H9 (cell line): ENCODE results near the gene PCCA. TPM values are rescaled to one million over a fixed set of nuclear protein-coding genes. Genes with fewer than 3 reads are reported as not detected.
A peak's percentile ranks its signal among the peaks of the same experiment; 100 is the strongest.

Experiments
- DNase-seq: peaks from one replicate; pipeline ENCODE4 v3.0.0-alpha.2; 2017
- H2AFZ ChIP-seq: one replicate; pipeline ENCODE4 v1.6.1; 2013; ENCODE audit warnings: mild to moderate bottlenecking, low read length, control low read depth, moderate library complexity
- H2AK5ac ChIP-seq: 2 replicates; pipeline ENCODE4 v1.6.1; 2013; ENCODE audit warnings: low read length, control low read depth, mixed read lengths; ENCODE audit not compliant: insufficient read length
- H2BK120ac ChIP-seq: one replicate; pipeline ENCODE4 v1.6.1; 2013; ENCODE audit warnings: low read depth, mild to moderate bottlenecking, low read length, control low read depth, inconsistent platforms; ENCODE audit not compliant: poor library complexity, severe bottlenecking
- H2BK12ac ChIP-seq: 2 replicates; pipeline ENCODE4 v1.6.1; 2013; ENCODE audit warnings: low read length, control low read depth, mixed read lengths, low read depth; ENCODE audit not compliant: insufficient read length
- H2BK15ac ChIP-seq: 2 replicates; pipeline ENCODE4 v1.6.1; 2013; ENCODE audit warnings: low read depth, low read length, control low read depth
- H2BK20ac ChIP-seq: one replicate; pipeline ENCODE4 v1.6.1; 2013; ENCODE audit warnings: low read depth, mild to moderate bottlenecking, low read length, control low read depth, inconsistent platforms; ENCODE audit not compliant: poor library complexity, severe bottlenecking
- H2BK5ac ChIP-seq: 2 replicates; pipeline ENCODE4 v1.6.1; 2013; ENCODE audit warnings: low read length, control low read depth, mixed read lengths; ENCODE audit not compliant: insufficient read length
- H3K14ac ChIP-seq: 2 replicates; pipeline ENCODE4 v1.6.1; 2013; ENCODE audit warnings: low read length, control low read depth; ENCODE audit not compliant: insufficient read depth
- H3K18ac ChIP-seq: 2 replicates; pipeline ENCODE4 v1.6.1; 2013; ENCODE audit warnings: low read depth, mild to moderate bottlenecking, mixed read lengths, low read length, control low read depth; ENCODE audit not compliant: insufficient read length
- H3K23ac ChIP-seq: 2 replicates; pipeline ENCODE4 v1.6.1; 2013; ENCODE audit warnings: low read length, control low read depth, mixed read lengths, low read depth; ENCODE audit not compliant: insufficient read length
- H3K23me2 ChIP-seq: 2 replicates; pipeline ENCODE4 v1.6.1; 2013; ENCODE audit warnings: low read depth, mild to moderate bottlenecking, mixed read lengths, low read length, control low read depth; ENCODE audit not compliant: insufficient read length, poor library complexity, severe bottlenecking
- H3K27ac ChIP-seq: 2 replicates; pipeline ENCODE4 v1.5.1; 2013; ENCODE audit warnings: low read length, control low read depth, mixed read lengths, low read depth; ENCODE audit not compliant: insufficient read length
- H3K27me3 ChIP-seq: 2 replicates; pipeline ENCODE4 v1.6.1; 2013; ENCODE audit warnings: low read length, control low read depth, inconsistent platforms; ENCODE audit not compliant: insufficient read depth
- H3K4ac ChIP-seq: 2 replicates; pipeline ENCODE4 v1.6.1; 2013; ENCODE audit warnings: low read depth, mild to moderate bottlenecking, control low read depth, inconsistent platforms, low read length, moderate library complexity
- H3K4me1 ChIP-seq: 2 replicates; pipeline ENCODE4 v1.6.1; 2013; ENCODE audit warnings: low read length, control low read depth, inconsistent platforms; ENCODE audit not compliant: insufficient read depth
- H3K4me2 ChIP-seq: 2 replicates; pipeline ENCODE4 v1.6.1; 2013; ENCODE audit warnings: low read length, control low read depth, mixed read lengths; ENCODE audit not compliant: insufficient read length, insufficient read depth
- H3K56ac ChIP-seq: 2 replicates; pipeline ENCODE4 v1.6.1; 2013; ENCODE audit warnings: low read depth, mild to moderate bottlenecking, mixed read lengths, low read length, control low read depth; ENCODE audit not compliant: insufficient read length
- H3K79me1 ChIP-seq: 2 replicates; pipeline ENCODE4 v1.6.1; 2013; ENCODE audit warnings: low read depth, mild to moderate bottlenecking, moderate library complexity, low read length, control low read depth, inconsistent platforms; ENCODE audit not compliant: insufficient read depth, poor library complexity, severe bottlenecking
- H3K79me2 ChIP-seq: 2 replicates; pipeline ENCODE4 v1.6.1; 2013; ENCODE audit warnings: low read length, control low read depth, inconsistent platforms; ENCODE audit not compliant: insufficient read depth
- H3K9ac ChIP-seq: 2 replicates; pipeline ENCODE4 v1.6.1; 2013; ENCODE audit warnings: low read length, control low read depth, mixed read lengths; ENCODE audit not compliant: insufficient read length; ENCODE audit errors: extremely low read depth
- H3K9me3 ChIP-seq: one replicate; pipeline ENCODE4 v1.6.1; 2013; ENCODE audit warnings: low read depth, low read length, inconsistent platforms; ENCODE audit not compliant: control insufficient read depth
- H3T11ph ChIP-seq: one replicate; pipeline ENCODE4 v1.6.1; 2013; ENCODE audit warnings: mild to moderate bottlenecking, low read length, control low read depth, inconsistent platforms
- H4K20me1 ChIP-seq: one replicate; pipeline ENCODE4 v1.6.1; 2013; ENCODE audit not compliant: control insufficient read depth, insufficient read length, insufficient read depth
- H4K5ac ChIP-seq: 2 replicates; pipeline ENCODE4 v1.6.1; 2013; ENCODE audit warnings: low read depth, mild to moderate bottlenecking, mixed read lengths, low read length, control low read depth; ENCODE audit not compliant: insufficient read length
- H4K8ac ChIP-seq: replicated peaks from 2 replicates; pipeline ENCODE4 v1.6.1; 2013; ENCODE audit warnings: low read length, control low read depth, mixed read lengths, low read depth; ENCODE audit not compliant: insufficient read length
- H4K91ac ChIP-seq: 2 replicates; pipeline ENCODE4 v1.6.1; 2013; ENCODE audit warnings: low read depth, mild to moderate bottlenecking, moderate library complexity, mixed read lengths, low read length, control low read depth; ENCODE audit not compliant: insufficient read length
- H3K27ac Mint-ChIP-seq, 3 experiments: 2 replicates in 2 of 3; 3 replicates in 1 of 3; pipeline ENCODE4 v1.8.0; 2020 to 2021; ENCODE audit warnings: mixed read lengths in 3 of 3, mild to moderate bottlenecking in 1 of 3, moderate library complexity in 1 of 3
- H3K27me3 Mint-ChIP-seq: 2 replicates; pipeline ENCODE4 v1.8.0; 2021; ENCODE audit warnings: low read depth, mild to moderate bottlenecking, moderate library complexity, mixed read lengths
- H3K36me3 Mint-ChIP-seq, 3 experiments: 2 replicates in 2 of 3; 3 replicates in 1 of 3; pipeline ENCODE4 v1.8.0; 2020 to 2021; ENCODE audit warnings: low read depth in 3 of 3, mixed read lengths in 3 of 3; ENCODE audit not compliant: insufficient read depth in 1 of 3
- H3K4me1 Mint-ChIP-seq, 2 experiments: 2 replicates each; pipeline ENCODE4 v1.8.0; 2020; ENCODE audit warnings: mixed read lengths in 2 of 2
- H3K4me3 Mint-ChIP-seq, 2 experiments: 2 replicates in 1 of 2; 3 replicates in 1 of 2; pipeline ENCODE4 v1.8.0; 2020 to 2021; ENCODE audit warnings: mild to moderate bottlenecking in 2 of 2, mixed read lengths in 2 of 2, moderate library complexity in 1 of 2
- H3K9me3 Mint-ChIP-seq, 2 experiments: 2 replicates in 1 of 2; 3 replicates in 1 of 2; pipeline ENCODE4 v1.8.0; 2020; ENCODE audit warnings: mild to moderate bottlenecking in 2 of 2, mixed read lengths in 2 of 2, moderate library complexity in 1 of 2
- CTCF ChIP-seq: fragments of 200-600 bp; sonication (generic); conservative IDR thresholded peaks from 3 replicates; pipeline ENCODE4 v1.8.0; 2021; ENCODE audit warnings: antibody characterized with exemption, mild to moderate bottlenecking
- WGBS: extraction: QIAGEN DNeasy Blood & Tissue Kit; methylation state at CpG from one replicate; pipeline ENCODE4 v1.1.7; 2013; ENCODE audit warnings: missing lambda C conversion rate, low lambda C conversion rate, mixed read lengths; ENCODE audit not compliant: insufficient read length; ENCODE audit errors: extremely low coverage; 5-methylcytosine and 5-hydroxymethylcytosine counted together
- total RNA-seq: library from RNA; stranded (reverse); gene quantifications from 2 replicates; pipeline ENCODE4 v1.2.1, GENCODE V29; 2021

Gene PCCA
- total RNA-seq, 1 experiment from 2014 or later, result 56.5 TPM

- Histone ChIP-seq H3K27me3 (no peaks in the 10 kb centered on the region), H3K27ac (no peak overlapping the region), H4K8ac (no peak overlapping the region), H4K91ac (no peak overlapping the region), H2BK20ac (no peak overlapping the region), H3K18ac (no peak overlapping the region), H3K9me3 (no peaks in the 10 kb centered on the region), H3K4me2 (no peak overlapping the region), H2BK5ac (no peak overlapping the region), H3K23ac (no peak overlapping the region), H2BK120ac (no peak overlapping the region), H3K56ac (no peak overlapping the region), H2BK12ac (no peak overlapping the region), H2BK15ac (no peak overlapping the region), H3K4ac (no peak overlapping the region), H3K23me2 (no peaks in the 10 kb centered on the region), H2AK5ac (no peak overlapping the region), H4K20me1 (no peaks in the 10 kb centered on the region), H3K79me2 (no peaks in the 10 kb centered on the region), H3K79me1 (no peaks in the 10 kb centered on the region), H3K9ac (no peak overlapping the region), H4K5ac (no peak overlapping the region), H2AFZ (no peak overlapping the region), H3K4me1 (peaks cover 5% of the 10 kb centered on the region), H3T11ph (no peak overlapping the region), H3K14ac (no peak overlapping the region)
- H3K4me1 Mint-ChIP-seq, result peaks cover 18 to 34% of the 10 kb centered on the region in 2 experiments
- TF ChIP-seq CTCF, result no peak
- no peaks in the 10 kb centered on the region; a peak in 1 of 7 replicates for H3K36me3 Mint-ChIP-seq
- no peak overlapping the region for H3K4me3 Mint-ChIP-seq
- peak overlapping the region in 2 of 3 experiments; percentile 41 to 66; a peak in 1 of 7 replicates for H3K27ac Mint-ChIP-seq
- H3K9me3 Mint-ChIP-seq, result no peaks in the 10 kb centered on the region
- no peaks in the 10 kb centered on the region for H3K27me3 Mint-ChIP-seq
- DNase-seq, result no peak
- WGBS, result no CpG with 5 or more reads among the region's 4 CpGs
Observed at GRCh38 chr13:100300708-100301107, 211.8 kb downstream of the PCCA start.
